ENCODE results near the gene RNF144A. TPM values are rescaled to one million over a fixed set of nuclear protein-coding genes. Genes with fewer than 3 reads are reported as not detected.
A peak's percentile ranks its signal among the peaks of the same experiment; 100 is the strongest.

Gene RNF144A
- total and polyA plus RNA-seq, 2 donors (not counting 1 experiment from before 2014, with no cell fraction given), result 0.17 to 0.24 TPM

DNA sequence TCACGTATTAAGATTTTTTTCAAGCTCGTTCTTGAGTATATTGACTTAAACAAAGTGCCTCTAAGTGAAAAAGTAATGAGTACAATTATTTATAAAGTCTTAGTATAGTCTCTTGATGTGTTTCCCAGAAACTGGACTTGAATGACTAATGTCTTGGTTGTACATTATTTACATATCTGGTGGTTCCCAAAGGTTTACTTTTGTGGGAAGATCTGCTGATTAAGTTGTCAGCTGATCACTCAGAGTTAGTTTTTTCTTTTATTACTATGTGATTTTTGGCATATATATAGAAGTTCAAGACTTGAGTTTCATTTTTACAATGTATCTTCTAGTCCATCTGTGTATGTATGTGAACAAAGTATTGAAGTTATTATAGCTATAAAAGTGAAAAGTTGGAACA, 29.5 kb downstream of the RNF144A start:
- Histone ChIP-seq H3K4me3 (replicated peaks in 1 of 4; ENCODE audit: control extremely low read depth in 1 of 4, insufficient read depth in 1 of 4, low read depth in 3 of 4, low read length in 4 of 4) (no peak overlapping the region), H3K27me3 (ENCODE audit: control insufficient read depth, insufficient read depth, low read length) (peaks cover 7% of the 10 kb centered on the region), H3K9ac (ENCODE audit: insufficient read depth, low read length) (no peak overlapping the region), H3K4me1 (ENCODE audit: control insufficient read depth, extremely low read depth, insufficient read depth, low read length) (no peaks in the 10 kb centered on the region), H3K36me3 (ENCODE audit: control insufficient read depth, insufficient read depth, low read length) (no peaks in the 10 kb centered on the region), H3K4me2 (ENCODE audit: extremely low read depth, insufficient read depth, low read length) (no peak overlapping the region), H3K9me3 (ENCODE audit: control insufficient read depth, insufficient read depth, low read depth, low read length) (no peaks in the 10 kb centered on the region), H4K20me1 (ENCODE audit: control insufficient read depth, extremely low read depth, insufficient read depth, low read length) (no peaks in the 10 kb centered on the region), H2AFZ (ENCODE audit: low read length) (no peak overlapping the region), H3K27ac (ENCODE audit: insufficient read depth, low read length) (no peak overlapping the region), H3K79me2 (ENCODE audit: control insufficient read depth, insufficient read depth, low read length) (no peaks in the 10 kb centered on the region)
- no peak for TF ChIP-seq CTCF (conservative IDR thresholded peaks at IDR 0.05 in 1 of 2, IDR thresholded peaks at IDR 0.05 in 1 of 2; ENCODE audit: low read depth in 1 of 2, low read length in 2 of 2)
- TF ChIP-seq EZH2 (IDR thresholded peaks at IDR 0.05; ENCODE audit: low read length, missing control alignments), result no peak
- DNase-seq (ENCODE audit: low read depth in 2 of 2), result peak; percentile 85 to 94

DNA sequence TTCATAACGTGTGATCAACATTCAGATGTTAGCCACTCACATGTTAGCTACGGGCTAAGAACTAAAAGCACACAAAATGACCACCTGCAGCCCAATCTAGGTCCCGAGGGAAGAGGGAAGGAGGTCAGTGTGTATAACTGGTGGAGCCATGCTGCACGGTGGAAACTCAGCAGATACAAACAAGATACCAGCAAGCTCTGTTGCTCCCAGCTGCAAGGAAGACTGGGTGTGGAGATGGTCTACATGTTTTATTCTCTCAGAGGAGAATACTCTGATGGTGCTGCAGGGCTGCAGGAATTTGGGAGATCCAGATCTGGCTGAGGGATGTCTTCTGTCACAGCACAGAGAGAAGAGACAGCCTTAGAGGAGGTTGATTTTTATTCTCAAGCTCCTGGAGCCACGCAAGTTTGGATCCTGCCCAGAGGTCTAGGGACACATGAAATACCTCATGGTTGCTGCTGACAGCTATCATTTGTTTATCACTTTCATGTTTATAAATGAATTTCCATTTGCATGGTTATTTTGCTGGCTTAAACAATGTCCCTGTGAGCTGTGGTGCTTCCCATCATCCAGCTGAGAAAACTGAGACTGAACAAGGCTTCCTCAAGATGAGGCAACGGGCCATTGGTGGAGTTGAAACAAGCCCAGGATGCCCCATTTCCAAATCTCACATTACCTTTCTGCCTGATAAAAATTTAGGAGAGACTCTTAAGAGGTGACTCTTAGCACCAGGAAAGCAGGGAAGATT, 30.9 kb downstream of the RNF144A start:
- H3K9ac ChIP-seq (ENCODE audit: insufficient read depth, low read length), result no peak overlapping the region
- peaks cover 7% of the 10 kb centered on the region for H3K27me3 ChIP-seq (ENCODE audit: control insufficient read depth, insufficient read depth, low read length)
- no peaks in the 10 kb centered on the region for H3K36me3 ChIP-seq (ENCODE audit: control insufficient read depth, insufficient read depth, low read length)
- no peak overlapping the region for H3K4me2 ChIP-seq (ENCODE audit: extremely low read depth, insufficient read depth, low read length)
- no peaks in the 10 kb centered on the region for H3K9me3 ChIP-seq (ENCODE audit: control insufficient read depth, insufficient read depth, low read depth, low read length)
- H4K20me1 ChIP-seq (ENCODE audit: control insufficient read depth, extremely low read depth, insufficient read depth, low read length), result no peaks in the 10 kb centered on the region
- no peak overlapping the region for H2AFZ ChIP-seq (ENCODE audit: low read length)
- no peaks in the 10 kb centered on the region for H3K4me1 ChIP-seq (ENCODE audit: control insufficient read depth, extremely low read depth, insufficient read depth, low read length)
- no peak overlapping the region for H3K27ac ChIP-seq (ENCODE audit: insufficient read depth, low read length)
- H3K79me2 ChIP-seq (ENCODE audit: control insufficient read depth, insufficient read depth, low read length), result no peaks in the 10 kb centered on the region
- TF ChIP-seq EZH2 (IDR thresholded peaks at IDR 0.05; ENCODE audit: low read length, missing control alignments), result no peak
- no peak for TF ChIP-seq CTCF (conservative IDR thresholded peaks at IDR 0.05 in 1 of 2, IDR thresholded peaks at IDR 0.05 in 1 of 2; ENCODE audit: low read depth in 1 of 2, low read length in 2 of 2)
- DNase-seq (ENCODE audit: low read depth in 2 of 2), result no peak
- no peak overlapping the region for H3K4me3 ChIP-seq (replicated peaks in 1 of 4; ENCODE audit: control extremely low read depth in 1 of 4, insufficient read depth in 1 of 4, low read depth in 3 of 4, low read length in 4 of 4)

- Histone ChIP-seq H3K9me3 (ENCODE audit: control insufficient read depth, insufficient read depth, low read depth, low read length) (no peaks in the 10 kb centered on the region), H3K4me2 (ENCODE audit: extremely low read depth, insufficient read depth, low read length) (no peak overlapping the region), H4K20me1 (ENCODE audit: control insufficient read depth, extremely low read depth, insufficient read depth, low read length) (no peaks in the 10 kb centered on the region), H3K4me1 (ENCODE audit: control insufficient read depth, extremely low read depth, insufficient read depth, low read length) (no peaks in the 10 kb centered on the region), H2AFZ (ENCODE audit: low read length) (no peak overlapping the region), H3K36me3 (ENCODE audit: control insufficient read depth, insufficient read depth, low read length) (no peaks in the 10 kb centered on the region), H3K79me2 (ENCODE audit: control insufficient read depth, insufficient read depth, low read length) (no peaks in the 10 kb centered on the region), H3K9ac (ENCODE audit: insufficient read depth, low read length) (no peak overlapping the region), H3K27ac (ENCODE audit: insufficient read depth, low read length) (no peak overlapping the region), H3K4me3 (replicated peaks in 1 of 4; ENCODE audit: control extremely low read depth in 1 of 4, insufficient read depth in 1 of 4, low read depth in 3 of 4, low read length in 4 of 4) (no peak overlapping the region), H3K27me3 (ENCODE audit: control insufficient read depth, insufficient read depth, low read length) (peaks cover 7% of the 10 kb centered on the region)
- no peak for DNase-seq (ENCODE audit: low read depth in 2 of 2)
- TF ChIP-seq EZH2 (IDR thresholded peaks at IDR 0.05; ENCODE audit: low read length, missing control alignments) (no peak), CTCF (conservative IDR thresholded peaks at IDR 0.05 in 1 of 2, IDR thresholded peaks at IDR 0.05 in 1 of 2; ENCODE audit: low read depth in 1 of 2, low read length in 2 of 2) (no peak)
Measured at GRCh38 chr2:6948677-6949351, 31.6 kb downstream of the RNF144A start.
